ENCODE results near the gene PRKACA.
"Not testable (repeated sequence)": the region's sequence is repeated elsewhere in the genome, so short reads cannot be mapped to it uniquely, and the experiment has no call there.

PRKACA gene

DNA sequence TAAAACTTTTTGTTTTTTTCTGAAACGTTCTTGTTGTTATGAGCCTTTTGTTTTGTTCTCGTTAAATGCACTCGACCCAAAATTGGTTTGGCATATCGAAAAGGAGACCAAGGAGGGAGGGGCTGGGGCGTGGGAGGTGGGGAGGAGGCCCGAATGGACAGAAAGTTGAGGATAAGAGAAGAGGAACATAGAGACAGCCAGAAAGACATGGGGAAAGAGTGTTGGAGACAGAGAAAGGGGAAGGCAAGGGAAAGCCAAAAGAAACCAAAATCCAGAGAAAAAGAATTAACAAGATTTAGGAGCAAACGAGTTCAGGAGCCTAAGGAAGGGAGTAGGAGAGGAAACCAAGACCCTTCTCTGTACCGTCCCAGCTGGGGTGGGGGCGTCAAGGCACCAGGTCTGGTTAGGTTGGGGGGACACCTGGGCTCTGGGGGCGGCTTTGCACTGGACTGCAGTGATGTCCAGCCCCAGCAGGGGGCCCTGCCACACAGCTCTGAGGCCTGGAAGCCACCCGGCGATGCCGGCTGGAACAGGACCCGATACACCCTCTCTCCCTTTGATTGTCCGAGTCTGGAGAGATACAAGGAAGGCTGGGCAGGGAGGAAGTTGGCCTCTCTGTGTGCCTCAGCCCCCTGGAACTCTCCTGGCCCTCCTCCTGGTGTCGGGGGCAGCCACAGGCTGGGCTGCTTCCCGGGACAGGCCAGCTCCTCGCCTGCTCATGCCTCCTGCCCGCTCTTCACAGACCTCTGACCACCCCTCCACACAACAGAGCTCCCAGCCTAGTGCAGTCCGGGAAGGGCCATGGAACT, 30.4 kb upstream of the PRKACA start:
- DNase-seq (ENCODE audit: low read depth): no peak

DNA sequence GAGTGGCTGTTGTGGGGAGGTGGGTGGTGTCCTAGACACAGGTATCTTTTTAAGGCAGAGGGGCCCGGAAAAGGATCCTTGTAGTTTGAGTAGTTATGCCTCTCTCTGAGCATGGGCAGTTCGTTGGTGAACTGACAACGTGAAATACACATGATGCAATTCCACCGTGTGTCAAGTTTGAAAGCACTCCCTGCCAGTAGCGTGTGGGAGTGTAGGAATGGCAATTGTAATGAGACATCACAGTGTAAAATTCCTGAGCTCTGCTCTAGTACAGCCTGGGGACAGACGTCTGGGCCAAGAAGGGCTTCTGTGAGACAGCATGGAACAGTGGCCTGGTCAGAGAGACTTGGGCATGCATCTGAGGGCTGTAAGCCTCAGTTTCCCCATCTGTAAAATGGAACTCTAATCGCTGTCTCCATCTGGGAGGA, 29.2 kb upstream of the PRKACA start:
- DNase-seq (ENCODE audit: low read depth): peak; percentile 59

DNA sequence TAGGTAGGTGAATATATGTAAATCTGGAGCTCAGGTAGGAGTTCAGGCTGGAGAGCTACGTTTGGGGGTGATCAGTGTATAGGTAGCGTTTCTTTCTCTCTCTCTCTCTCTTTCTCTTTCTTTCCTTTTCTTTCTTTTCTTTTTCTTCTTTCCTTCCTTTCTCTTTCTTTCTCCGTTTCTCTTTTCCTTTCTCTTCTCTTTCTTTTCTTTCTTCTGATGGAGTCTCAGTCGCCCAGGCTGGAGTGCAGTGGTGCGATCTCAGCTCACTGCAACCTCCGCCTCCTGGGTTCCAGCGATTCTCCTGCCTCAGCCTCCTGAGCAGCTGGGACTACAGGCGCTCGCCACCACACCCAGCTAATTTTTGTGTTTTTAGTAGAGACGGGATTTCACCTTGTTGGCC, 28.6 kb upstream of the PRKACA start:
- not testable (repeated sequence) for DNase-seq (ENCODE audit: low read depth)

DNA sequence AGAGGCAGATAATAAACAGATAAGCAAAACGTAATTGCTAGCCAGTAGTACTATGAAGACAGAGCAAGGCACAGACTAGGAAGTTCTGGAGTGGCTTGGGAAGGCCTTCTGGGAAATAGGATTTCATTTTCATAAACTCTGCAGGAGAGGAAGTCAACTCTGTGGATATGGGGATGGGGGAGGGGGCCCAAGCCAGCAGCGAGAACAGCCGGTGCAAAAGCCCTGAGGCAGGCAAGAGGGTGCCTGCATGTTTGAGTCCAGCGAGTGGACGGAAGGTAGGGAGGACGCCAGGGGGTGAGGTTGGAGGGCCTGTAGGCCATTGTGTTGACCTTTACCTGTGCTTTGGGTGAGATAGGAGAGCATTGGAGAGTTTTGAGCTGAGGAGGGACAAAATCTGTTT, 27.8 kb upstream of the PRKACA start:
- DNase-seq (ENCODE audit: low read depth): no peak

DNA sequence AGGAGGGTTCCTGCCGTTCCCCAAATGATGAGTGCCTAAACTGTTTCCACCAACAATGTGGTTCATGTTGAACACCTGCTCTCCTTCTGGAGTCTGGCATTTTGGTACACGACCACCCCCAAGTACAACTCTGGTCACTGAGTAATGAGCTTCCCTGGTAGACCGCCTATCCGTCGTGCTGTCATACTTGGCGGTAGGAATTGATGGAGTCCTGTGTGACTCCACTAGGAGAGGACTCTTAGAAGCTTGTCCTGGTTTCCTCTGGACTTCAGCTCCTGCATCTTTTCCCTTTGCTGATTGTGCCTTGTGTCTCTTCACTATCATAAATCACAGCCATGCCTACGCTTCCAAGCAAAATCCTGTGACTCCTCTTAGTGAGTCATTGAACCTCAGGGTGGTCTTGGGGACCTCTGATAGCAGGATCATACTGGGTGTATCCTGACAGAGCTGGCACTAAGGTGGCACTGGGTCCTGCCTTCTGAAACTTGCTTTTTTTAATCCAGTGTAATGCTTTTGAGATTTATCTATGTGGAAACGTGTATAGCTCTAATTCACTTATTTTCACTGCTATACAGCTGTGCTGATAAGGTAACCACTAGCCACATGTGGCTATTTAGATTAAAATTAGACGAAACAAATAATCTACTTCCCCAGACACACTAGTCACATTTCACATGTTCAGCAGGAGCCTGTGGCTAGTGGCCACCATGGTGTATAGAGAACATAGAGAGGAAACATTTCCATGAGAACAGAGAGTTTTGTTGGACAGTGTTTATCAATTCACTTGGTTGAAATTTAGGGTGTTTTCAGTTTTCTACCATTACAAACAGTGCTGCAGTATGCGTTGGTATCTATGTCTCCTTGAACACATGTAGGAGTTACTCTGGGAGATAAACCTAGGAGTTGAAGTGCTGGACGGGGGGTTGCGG, 25.0 kb upstream of the PRKACA start:
- DNase-seq (ENCODE audit: low read depth): no peak

DNA sequence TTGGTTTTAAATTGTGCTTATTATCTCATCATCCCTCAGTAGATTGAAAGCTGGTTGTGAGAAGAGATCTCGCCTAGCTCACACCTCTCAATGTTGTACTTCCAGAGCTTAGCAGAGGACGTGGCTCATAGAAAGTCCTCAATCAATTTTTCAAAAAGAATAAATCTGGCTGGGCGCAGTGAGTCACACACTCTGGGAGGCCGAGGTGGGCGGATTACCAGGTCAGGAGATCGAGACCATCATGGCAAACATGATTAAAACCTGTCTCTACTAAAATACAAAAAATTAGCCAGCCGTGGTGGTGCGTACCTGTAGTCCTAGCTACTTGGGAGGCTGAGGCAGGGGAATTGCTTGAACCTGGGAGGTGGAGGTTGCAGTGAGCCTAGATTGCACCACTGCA, 23.5 kb upstream of the PRKACA start:
- no peak for DNase-seq (ENCODE audit: low read depth)

DNA sequence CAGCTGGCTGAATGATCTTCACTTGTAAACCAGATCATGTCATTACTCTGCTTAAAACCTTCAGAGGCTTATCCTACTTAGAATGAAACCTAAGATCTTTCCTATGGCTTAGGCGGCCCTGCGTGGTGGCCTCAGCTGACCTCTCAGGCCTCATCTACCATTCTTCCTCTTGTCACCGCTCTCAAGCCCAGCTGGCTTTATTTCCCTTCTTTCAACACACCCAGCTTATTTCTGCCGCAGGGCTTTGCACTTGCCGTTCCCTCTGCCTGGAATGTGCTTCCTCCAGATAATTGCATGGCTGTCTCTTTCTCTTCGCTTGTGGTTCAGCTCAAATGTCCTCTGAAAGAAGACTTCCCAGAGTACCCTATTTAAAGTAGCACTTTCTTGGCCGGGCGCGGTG, 22.4 kb upstream of the PRKACA start:
- DNase-seq (ENCODE audit: low read depth): no peak

DNA sequence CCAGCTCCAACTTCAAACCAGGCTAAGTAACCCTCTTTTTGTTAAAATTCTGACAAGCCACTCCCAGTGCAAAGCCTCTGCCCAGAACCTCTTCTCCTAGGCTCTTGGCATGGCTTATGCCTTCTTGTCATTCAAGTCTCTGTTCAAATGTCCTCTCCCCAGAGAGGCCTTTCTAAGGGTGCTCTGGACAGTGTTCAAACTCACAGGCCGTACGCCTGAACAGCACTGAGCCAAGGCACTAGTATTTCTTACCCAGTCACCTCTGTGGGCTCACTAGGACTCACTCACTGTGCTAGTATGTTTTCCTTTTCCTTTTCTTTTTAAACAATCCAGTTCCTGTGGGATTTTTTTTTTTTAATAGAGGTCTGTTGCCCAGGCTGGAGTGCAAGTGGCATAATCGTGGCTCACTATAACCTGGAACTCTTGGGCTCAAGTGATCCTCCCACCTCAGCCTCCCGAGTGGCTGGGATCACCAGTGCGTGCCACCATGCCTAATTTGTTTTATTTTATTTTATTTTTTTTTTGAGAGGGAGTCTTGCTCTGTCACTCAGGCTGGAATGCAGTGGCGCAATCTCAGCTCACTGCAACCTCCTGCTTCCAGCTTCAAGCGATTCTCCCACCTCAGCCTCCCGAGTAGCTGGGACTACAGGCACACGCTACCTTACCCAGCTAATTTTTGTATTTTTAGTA, 21.2 kb upstream of the PRKACA start:
- no peak for DNase-seq (ENCODE audit: low read depth)

DNA sequence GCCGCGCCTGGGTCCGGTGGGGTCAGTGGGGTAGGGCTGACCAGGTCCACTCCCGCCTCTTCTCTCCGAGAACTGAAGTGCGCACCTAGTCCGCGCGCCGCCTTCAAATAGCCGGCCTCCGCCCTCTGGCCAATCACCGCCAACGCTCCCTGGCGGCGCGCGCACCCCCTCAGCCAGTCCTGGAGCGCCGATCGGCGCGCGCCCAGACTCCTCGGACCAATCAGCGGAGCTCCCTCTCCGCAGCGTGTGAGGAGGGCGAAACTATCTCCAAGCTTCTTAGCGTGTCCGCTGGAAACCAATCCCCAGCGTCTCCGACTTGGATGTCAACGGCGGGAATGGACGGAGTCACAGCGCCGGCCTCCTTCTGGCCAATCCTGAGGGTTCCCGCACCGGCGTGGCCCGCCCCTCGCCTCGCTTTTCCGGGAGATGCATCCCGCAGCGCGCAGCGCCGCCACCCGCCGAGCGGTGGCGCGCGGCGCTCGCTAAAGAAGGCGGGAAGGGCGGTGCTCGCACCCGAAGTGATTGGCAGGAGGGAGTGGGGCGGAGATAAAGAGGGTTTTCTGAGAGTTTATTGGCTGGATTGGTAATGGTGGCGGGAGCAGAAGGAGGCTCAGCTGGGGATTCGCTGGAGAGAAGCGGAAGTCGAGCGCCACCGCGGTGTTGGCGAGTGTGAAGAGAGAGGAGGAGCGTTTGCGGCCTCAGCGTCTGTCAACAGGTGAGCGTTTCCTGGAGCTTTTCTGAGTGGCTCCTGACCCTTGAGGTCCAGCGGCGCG, 19.1 kb upstream of the PRKACA start, which contains the start of gene ASF1B:
ASF1B (minus strand) TSS at position 81 of the 773 bp plus-strand sequence. CDS start 133 bp downstream, outside the sequence.
- peak; percentile 99 for DNase-seq (ENCODE audit: low read depth)

DNA sequence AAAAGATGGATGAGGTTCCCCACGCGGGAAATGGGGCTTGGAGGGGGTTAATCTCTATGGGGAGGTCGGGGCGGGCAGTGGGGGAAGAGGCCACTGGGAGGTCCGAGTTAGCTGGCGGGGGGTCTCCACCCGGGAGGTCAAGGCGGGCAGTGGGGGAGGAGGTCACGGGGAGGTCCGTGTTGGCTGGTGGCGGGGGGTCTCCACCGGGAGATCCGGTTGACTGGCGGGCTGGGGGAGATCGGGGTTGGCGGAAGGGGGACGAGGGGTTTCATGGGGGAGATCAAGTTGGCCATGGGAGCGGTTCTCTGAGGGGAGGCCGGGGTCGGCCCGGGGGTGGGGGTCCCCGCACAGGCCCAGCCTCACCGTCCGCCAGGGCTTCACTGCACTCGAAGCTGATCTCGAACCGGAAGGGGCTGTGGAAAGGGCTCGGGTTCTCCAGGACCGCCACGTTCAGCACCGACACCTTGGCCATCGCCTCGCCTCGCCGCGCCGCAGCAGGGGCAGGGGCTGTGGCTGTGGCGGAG, 18.5 kb upstream of the PRKACA start:
- DNase-seq (ENCODE audit: low read depth): no peak

DNA sequence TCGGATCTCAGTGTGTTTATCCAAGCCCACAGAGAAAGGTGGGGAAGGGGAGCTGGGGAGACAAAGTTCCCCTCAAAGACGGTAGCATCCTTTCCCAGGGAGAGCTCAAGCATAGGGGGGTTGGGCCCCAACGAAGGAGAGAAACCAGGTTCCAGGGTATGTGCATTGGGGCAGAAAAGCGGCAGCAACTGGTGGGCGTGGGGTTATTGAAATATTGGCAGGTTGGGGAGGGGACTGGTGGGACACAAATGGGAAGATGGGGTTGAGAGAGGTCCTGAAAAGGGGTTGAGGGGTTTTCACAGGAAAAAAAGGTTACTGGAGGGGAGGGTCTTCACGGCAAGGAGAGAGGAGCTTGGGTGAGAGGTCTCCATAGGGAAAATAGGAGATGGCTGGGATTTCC, 17.8 kb upstream of the PRKACA start:
- DNase-seq (ENCODE audit: low read depth): no peak

DNA sequence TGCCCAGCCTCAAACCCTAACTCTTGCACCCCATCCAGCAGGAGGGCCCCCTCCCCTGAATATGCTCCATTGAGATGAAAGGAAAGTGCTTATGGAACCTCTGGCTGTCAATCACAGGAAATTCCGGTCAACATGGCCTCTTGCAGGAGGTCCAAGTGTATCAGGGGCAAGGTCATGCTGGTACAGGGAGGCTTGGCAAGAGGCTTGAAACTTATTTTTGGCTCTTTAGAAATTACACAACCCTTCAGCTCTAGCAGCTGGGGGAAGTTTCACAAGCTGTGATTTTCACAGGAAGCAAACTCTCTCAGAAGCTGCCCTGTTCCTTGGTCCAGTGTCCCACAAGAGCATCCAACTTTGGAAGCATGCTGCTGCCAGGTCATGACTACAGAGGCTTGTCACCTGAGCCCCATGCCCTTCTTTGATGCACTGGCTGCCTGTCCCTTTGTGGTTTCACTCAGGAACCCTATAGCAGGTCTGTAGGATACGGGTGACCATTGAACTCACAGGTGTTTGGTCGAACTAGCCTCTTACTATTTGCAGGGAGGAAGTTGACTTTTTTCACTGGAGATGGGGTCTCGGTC, 10.5 kb upstream of the PRKACA start:
- no peak for DNase-seq (ENCODE audit: low read depth)

DNA sequence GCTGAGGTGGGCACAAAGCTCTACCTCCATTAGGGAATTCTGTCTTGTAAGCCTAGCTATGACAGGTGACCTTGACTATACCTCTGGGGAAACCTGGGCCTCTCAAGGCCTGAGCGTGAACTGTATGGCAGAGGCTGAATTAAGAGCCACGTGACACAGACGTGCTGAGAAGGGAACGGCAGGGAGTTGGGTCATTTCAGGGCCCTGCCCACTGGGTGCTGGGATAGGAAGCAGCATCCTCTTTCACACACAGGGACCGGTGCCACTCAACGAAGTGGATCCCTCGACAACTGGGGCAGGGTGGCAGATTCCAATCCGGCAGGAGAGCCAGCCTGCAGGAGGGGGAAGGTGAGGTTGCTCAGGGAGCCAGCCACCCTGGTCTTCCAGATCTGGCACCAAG, 9.6 kb upstream of the PRKACA start:
- no peak for DNase-seq (ENCODE audit: low read depth)

DNA sequence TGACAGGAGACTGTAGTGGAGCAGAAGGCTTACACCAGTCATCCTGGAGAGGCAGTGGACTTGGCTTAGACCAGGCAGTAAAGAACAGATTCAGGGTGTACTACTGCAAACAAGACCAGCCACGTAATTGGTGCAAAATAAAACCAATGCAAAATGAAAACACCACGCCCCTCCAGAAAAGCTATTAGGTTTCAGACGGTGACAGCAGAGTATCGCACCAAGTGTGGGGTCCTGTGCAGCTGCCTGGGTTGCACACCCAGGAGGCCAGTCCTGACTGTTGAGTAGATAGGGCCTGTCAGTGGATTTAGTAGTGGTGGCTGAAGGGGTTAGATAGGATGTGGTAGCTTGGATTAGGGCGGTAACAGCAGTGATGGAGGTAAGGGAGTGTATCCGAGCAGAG, 5.4 kb upstream of the PRKACA start:
- DNase-seq (ENCODE audit: low read depth): no peak

DNA sequence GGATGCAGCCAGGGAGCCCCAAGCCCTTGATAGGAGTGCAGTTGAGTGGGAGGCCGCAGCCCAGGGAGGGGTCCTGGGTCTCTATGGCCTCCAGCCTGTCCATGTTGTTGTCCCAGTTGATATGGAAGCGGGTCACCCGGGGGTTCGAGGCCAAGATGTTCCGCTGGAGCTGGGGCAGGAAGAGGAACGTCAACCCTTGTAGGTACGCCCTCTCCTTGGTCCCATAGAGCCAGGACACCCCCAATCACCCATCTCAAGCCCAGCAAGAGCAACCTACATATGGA, 2.9 kb upstream of the PRKACA start:
- no peak for DNase-seq (ENCODE audit: low read depth)

DNA sequence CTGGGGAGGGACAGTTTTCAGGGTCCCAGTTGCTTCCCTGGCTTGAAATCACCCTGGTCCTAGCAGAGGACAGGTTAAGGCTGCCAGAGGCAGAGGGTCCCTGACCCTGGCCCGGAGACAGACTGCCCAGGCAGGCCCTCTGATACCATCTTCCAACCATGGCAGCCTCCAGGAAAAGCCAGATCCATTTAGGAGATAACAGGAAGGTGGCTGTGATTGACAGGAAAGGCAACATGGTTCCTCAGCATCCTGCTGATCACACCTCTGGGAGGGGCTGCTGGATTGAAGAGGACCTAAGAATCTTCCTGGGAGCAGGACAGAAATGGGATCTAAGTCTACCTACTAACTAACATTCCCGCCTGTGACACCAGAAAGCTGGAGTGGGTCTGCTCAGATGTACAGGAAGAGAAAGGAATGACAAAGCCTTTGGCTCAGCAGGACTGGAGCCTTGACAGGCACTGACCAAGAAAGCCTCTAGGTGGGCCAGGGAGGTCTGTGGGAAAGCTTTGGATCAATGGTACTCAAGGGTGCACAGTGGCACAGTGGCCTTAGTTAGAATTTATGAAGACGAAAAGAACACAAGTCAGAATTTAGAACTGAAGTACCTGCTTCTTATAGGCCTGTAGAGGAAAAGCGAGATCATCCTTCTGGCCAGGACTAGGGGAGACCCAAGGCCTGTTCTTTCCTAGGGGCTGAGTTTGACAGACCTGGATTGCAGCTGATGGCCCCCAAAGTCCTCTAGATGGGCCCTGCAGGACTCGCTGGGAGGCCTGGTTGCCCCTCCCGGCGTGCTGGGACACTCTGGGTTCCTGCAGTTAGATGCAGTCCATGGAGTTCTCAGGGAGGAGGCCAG, 2.3 kb upstream of the PRKACA start:
- DNase-seq (ENCODE audit: low read depth): no peak

DNA sequence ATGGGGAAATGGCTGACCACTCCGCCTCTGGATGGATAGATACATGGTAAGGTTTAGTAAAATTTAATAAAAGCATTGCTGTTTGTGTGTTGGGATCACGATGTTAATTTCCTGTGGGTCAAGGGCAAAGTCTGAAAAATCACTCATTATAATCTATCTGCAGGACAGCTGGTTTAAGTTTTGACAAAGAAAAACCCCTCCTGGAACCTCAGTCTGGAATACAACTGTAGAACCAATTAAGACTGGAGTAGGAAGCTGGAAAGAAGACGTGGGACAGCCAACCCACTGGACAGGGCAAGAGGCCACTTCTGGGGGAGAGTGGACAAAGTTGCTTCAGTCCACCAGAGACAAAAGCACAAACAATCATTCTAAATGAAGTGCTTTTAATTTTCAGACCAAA, 1.6 kb upstream of the PRKACA start:
- no peak for DNase-seq (ENCODE audit: low read depth)

DNA sequence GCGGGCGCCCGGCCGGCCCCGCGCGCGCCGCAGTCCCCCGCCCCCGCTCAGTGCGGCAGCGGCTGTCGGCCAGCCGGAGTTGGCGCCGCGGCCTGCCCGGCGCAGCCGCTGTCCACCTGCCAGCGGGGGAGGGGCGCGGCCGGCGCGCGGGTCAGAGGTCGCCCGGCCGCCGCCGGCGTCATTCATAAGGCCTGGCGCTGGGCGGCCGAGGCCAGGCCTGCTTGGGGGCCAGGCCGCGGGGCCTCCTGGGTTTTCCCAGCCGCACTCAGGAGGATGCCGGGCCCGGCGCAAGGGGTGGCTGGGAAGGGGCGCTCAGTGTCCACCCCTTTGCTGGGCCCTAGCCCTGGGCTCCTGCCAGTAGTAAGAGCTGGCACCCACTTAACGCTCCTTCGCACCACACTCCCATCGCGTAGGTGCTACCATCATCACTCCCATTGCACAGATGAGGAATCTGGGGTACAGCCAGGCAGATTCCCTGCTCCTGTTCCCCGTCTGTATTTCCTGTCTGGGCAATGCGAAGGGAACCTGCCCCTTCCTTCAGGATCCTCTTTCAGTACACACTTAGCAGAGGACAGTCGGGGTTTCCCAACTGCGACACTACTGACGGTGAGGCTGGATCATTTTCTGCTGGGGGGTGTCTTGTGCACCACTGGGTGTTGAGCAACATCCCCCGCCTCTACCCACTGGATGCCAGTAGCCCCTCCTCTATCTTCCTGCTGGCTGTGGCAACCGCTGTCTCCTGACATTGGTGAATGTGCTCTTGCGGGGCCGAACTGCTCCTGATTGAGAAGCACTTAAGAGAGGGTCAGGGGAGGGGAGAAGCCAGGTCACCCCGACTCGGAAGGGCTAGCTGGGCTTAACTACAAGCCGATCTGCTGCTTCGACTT, 846 bp upstream of the PRKACA start:
- no peak for DNase-seq (ENCODE audit: low read depth)

DNA sequence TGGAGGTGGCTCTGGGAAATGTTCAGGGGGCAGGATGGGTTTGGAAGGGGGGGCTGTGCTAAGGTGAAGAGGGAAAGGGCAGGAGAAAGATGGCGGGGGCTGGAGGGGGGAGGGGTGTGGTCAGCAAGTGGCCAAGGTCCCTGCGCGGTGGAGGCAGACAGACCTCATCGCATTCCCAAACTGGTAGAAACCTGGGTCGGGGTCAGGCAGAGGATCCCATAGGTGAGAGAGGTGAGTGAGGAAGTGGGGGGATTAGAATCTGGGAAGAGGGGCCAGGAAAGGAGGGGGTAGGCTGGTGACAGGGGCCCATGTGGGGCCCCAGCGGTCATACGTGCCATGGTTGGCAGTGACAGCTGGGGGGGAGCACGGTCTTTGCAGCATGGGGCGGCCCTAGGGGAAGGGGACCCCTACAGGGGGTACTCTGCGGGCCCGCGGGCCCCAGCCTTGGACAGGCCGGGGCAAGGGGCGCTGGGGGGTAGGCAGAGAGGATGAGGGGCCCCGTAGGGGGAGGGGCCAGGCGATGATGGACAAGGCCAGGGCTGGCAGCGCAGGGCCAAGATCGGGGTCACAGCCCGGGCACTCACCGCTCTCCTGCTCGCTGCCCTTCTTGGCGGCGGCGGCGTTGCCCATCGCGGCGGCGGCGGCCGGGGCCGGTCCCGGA, 514 bp downstream of the PRKACA start:
- DNase-seq (ENCODE audit: low read depth): no peak

All from non-pigmented ciliary epithelial cell (primary cell).